Ureter (tissue), 1 donor: ENCODE measurements around the gene DCPS. TPM values are rescaled to one million over a fixed set of nuclear protein-coding genes. Genes with fewer than 3 reads are reported as not detected.
"Not testable (repeated sequence)": the region's sequence is repeated elsewhere in the genome, so short reads cannot be mapped to it uniquely, and the experiment has no call there.

Experiments
- DNase-seq: peaks from one replicate; pipeline ENCODE4 v3.0.0-alpha.2; 2020; ENCODE audit warnings: low spot score
- total RNA-seq: library from RNA; stranded (reverse); gene quantifications from one replicate; pipeline ENCODE4 v1.2.4, GENCODE V29; 2023
- donor health status: DM: yes; HTN: yes; CAD: no.

DCPS gene
- total RNA-seq, 1 donor from 2014 or later, result 23.2 TPM

DNA sequence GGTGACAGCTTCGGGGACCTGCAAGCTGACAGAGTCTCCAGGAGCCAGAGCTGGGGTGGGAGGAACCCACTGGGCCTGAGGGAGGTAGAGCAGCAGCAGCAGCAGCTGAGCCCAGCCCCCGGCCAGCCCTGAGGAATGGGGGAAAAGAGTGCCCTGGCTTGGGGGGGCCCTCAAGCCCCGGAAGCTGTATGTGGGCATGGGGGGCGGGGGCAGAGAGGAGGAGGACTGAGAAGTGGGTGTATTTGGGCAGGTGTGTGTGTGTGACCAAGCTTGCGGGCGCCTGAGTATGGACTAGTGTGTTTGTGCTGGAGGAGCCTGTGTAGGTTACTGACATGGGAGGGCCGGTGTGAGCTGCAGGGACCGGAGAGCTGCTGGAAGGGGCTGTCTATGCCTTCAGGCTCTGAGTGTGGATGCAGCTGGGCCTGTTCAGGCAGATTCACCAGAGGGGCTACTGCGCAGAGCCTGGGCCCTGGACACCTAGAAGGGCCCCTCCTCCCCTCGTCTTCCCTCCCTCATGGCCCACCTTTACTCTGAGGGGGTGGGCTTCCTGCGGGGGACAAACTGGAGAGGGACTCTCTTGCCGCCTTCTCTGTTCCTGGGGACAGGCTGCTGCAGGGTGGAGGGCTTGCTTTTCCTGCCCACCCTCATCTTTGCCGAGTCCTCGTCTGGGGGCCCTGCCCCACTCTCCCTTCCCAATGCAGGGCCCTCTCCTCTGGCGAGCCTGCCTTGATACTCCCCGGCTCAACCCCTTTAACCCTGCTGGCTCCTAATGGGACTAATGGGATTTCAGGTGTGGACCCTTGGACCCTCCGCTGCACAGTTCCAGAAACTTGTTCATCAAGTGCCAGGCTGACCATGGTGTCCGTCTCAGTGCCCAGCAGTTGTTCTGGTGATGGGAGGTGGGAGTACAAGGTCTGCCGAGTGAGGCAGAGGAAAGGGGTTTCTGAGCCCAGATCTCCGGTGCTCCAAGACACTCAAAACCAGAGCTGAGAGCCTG is 79.8 kb downstream of the DCPS start:
- peak; percentile 44 for DNase-seq

GRCh38 chr11:126384449-126385070 is 80.7 kb downstream of the DCPS start:
- DNase-seq, result peak; percentile 43

DNA sequence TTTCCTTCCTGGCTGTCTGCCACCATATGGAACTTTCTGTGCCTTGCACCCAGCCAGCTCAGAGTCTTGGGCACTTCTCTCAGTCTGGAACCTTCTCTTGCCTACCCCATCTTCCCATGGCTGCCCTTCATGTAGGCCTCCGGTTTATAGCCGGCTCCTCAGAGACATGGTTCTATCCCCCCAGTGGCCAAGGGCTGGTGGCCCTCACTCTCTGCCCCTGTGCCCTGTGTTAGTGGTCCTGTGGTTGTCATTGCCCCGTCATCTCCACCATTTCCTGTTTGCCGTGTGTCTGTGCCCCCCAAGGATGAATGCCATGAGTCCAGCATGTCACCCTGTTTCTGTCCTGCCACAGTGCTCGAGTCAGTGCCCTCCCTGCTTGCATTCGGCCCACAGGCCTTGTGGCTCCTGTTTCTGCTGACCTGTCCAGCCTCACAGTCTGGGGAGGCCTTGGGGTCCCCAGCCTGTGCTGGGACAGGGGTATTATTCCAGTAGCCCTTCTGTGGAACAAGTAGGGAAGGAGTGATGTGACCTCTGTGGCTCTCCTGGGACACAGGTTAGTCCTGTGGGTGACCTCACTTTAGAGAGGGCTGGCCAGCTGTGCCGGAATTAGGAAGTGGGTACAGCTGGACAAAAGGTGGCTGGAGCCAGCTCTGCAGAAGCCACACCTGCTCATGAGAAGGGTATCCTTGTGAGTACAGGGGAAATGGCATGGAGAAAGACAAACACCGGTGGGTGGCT is 82.3 kb downstream of the DCPS start:
- DNase-seq, result peak; percentile 40

DNA sequence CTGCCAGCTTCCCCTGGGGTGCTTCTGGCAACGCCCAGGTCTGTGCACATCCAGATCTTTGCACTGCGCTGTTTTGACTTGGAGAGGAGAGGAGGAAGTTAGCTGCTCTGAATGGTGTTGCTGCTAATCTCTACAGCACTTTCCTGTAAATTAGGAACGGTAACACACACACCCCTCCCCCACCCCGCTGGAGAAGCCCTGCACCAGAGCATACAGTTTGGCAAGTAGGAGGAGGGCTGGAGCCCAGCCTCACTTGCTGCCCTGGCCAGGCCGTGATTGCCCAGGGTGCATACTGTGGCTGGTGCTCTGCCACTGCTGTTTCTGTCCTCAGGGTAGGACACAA is 82.8 kb downstream of the DCPS start:
- peak; percentile 63 for DNase-seq

DNA sequence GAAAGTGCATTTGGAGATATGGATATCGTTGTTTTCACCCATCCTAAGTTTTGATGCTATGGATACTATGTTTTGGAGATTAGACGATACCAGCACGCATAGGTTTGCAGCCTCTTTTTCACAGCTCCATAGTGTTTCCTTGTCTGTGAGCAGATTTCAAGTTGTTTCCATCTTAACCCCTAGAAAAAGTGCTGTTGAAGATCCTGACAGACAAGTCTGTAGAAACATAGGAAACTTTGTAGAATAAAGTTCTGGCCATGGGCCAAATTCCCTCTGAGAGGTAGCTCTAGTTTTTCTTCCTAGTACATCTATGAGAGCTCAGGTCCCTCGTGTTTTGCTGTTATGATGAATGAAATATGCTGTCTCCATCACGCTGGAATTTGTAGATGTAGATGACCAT is 84.0 kb downstream of the DCPS start:
- peak; percentile 46 for DNase-seq

- no peak for DNase-seq
These were observed 86.5 kb downstream of the DCPS start for GRCh38 chr11:126390272-126390867.

DNA sequence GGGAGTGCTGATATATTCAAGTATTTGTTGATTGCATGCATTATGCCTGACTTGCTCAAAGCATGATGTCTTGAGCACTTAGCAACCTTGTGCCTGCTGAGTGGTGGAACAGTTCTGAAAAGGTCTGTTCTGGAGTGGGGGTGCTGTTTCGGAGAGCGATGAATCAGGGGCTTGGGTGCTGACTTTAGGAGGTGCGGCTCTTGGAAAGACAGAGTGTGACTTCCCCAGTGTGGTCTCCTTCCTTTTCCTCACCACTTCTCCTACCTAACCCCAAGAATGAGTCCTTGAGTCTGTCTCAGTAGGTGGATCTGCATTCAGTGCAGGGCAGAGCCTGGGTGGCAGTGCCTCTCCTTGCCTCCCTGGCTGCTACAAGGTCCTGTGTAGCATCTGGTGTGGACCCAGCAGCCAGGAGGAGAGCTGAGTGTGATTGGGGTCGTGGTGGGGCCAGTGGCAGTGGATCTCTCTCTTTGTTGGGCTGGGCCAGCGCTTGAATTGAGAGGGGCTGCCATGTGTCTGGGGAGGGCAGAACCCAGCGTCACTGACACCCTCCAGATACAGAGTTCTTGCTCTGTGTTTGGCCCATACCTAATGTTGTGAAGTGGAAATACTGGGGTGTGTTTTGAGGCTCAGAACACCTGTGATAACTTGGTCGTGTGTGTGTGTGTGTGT is 87.6 kb downstream of the DCPS start:
- no peak for DNase-seq

DNA sequence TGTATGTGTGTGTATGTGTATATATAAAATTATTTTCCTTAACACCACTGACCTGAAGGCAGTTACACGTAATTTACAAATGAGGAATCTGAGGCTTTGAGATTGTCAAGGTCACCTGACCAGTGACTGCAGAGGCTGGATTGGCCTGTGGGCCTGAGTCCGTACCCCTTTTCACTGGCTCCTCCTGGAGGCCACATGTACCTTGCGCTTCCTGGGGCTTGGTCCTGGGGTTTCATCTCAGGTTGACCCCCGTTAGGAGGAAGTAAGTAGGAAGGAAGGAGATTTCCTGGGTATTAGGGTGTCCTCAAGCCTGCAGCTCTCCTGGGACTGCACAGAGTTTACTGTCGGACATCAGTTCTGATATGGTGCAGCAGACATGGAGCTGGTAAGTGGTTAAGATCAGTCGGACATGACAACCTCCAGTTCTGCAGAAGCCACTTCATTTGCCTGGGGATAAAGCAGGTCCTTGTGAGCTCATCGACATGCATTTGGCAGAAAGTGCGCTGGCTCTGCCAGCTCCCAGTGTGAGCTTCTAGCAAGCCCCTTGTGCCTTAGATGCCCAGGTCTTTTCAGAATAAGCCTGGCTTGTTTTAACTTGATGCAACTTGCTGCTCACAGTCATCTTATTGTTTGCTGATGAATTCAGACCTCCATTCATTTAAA is 88.2 kb downstream of the DCPS start:
- DNase-seq, result no peak

DNA sequence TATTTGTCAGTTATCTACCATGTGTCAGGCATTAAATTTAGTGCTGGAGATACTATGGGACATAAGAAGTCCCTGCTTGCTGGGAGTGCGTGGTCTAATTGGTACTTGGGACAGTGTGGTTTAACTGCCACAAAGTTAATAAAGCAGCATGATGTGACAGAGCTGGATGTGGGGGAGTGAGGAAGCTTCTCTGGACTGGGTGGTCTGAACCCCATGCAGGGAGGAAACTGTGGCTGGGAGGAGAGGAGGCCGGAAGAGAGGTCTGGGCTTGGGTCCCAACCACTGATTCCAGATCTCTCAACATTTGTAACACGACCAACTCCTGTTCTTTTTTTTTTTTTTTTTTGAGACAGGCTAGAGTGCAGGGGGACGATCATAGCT is 88.8 kb downstream of the DCPS start:
- DNase-seq, result no peak

DNA sequence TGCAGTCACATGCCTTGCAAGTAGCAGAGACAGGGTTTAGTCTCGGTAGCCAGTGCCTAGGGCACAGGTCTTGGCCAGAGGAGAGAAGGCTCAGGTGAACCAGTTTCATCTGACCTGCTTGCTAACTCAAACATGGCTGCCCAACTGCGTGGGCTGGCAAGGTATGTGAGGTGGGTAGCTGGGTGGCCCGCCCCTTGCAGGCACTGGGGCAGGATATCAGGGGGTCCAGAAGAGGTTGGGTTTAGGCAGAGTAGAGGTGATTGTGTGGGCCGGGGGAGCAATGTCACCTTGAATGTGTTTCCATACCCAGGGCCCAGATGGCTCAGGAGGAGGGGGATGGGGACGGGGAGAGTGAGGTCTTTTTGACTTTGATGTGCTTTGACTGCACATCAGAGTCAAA is 89.3 kb downstream of the DCPS start:
- DNase-seq, result no peak

DNA sequence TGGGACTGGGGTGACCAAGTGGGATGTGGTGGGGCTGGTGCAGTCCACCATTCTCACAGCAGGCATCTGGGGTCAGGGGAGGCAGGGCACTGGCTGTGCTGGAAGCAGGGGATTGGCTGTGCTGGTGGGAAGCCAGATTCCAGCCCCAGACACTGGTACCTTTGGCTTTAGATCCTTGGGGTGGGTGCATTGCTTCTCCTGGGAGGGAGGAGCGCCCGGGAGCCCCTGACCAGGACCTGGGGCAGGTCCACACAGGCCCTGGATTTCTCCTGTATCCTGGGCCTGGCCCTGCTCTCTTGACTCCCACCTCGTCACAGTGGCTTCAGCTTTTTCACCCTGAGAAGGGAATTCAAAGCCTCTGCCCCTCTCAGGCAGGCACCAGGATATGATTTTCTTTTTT is 90.2 kb downstream of the DCPS start:
- DNase-seq, result no peak

GRCh38 chr11:126394634-126395072 is 90.8 kb downstream of the DCPS start:
- not testable (repeated sequence) for DNase-seq

Other genes with a start within 250 kb of the DCPS start
- 7.4 TPM for gene CDON, start 241.2 kb upstream of the DCPS start, total RNA-seq
- 24.7 TPM for gene RPUSD4, start 92.4 kb upstream of the DCPS start, total RNA-seq
- gene FAM118B, start 92.3 kb upstream of the DCPS start, total RNA-seq, result 22.2 TPM
- gene SRPRA, start 35.2 kb upstream of the DCPS start, total RNA-seq, result 130 TPM
- 29.8 TPM for gene FOXRED1, start 34.9 kb upstream of the DCPS start, total RNA-seq
- 14.5 TPM for gene TIRAP, start 21.0 kb upstream of the DCPS start, total RNA-seq
- 46.4 TPM for gene ST3GAL4, start 51.6 kb downstream of the DCPS start, total RNA-seq